ENCODE results near the gene IL20RA. TPM values are rescaled to one million over a fixed set of nuclear protein-coding genes. Genes with fewer than 3 reads are reported as not detected.
"Not testable (repeated sequence)": the region's sequence is repeated elsewhere in the genome, so short reads cannot be mapped to it uniquely, and the experiment has no call there.

IL20RA gene
- total RNA-seq, 1 donor, result 0.43 TPM

DNA sequence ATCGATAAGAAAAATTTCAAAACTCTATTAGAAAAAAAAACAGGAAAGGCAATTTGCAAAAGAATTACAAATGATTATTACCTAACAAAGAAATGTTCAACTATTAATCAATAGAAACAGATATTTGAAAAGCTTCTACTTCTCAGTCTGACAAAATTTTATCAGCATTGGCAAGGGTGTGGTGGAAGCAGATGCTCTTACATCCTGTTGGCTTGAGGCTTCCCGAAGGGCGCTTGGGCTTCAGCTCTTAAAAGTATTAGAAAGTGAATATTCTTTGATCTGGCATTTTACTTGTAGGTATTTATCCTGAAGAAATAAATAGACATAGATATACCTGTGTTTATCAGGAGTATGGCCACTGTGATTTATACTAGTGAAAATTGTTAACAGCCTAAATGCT, 84.0 kb downstream of the IL20RA start:
- no peak overlapping the region for H3K4me3 ChIP-seq (ENCODE audit: low read depth, low read length)
- DNase-seq (ENCODE audit: low read depth), result no peak
- TF ChIP-seq, protein P1, sequence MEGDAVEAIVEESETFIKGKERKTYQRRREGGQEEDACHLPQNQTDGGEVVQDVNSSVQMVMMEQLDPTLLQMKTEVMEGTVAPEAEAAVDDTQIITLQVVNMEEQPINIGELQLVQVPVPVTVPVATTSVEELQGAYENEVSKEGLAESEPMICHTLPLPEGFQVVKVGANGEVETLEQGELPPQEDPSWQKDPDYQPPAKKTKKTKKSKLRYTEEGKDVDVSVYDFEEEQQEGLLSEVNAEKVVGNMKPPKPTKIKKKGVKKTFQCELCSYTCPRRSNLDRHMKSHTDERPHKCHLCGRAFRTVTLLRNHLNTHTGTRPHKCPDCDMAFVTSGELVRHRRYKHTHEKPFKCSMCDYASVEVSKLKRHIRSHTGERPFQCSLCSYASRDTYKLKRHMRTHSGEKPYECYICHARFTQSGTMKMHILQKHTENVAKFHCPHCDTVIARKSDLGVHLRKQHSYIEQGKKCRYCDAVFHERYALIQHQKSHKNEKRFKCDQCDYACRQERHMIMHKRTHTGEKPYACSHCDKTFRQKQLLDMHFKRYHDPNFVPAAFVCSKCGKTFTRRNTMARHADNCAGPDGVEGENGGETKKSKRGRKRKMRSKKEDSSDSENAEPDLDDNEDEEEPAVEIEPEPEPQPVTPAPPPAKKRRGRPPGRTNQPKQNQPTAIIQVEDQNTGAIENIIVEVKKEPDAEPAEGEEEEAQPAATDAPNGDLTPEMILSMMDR (IDR thresholded peaks at IDR 0.05; ENCODE audit: insufficient read depth, low read depth, low read length), result no peak

DNA sequence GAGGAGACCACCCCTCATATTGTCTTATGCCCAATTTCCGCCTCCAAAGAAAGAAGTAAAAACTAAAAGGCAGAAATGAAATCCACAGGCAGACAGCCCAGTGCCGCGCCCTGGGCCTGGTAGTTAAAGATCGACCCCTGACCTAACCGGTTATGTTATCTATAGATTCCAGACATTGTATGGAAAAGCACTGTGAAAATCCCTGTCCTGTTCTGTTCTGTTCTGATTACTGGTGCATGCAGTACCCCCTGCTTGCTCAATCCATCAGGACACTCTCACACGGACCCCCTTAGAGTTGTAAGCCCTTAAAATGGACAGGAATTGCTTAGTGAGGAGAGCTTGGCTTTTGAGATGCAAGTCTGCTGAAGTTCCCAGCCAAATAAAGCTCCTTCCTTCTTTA, 84.8 kb downstream of the IL20RA start:
- H3K4me3 ChIP-seq (ENCODE audit: low read depth, low read length); DNase-seq (ENCODE audit: low read depth): not testable (repeated sequence)

DNA sequence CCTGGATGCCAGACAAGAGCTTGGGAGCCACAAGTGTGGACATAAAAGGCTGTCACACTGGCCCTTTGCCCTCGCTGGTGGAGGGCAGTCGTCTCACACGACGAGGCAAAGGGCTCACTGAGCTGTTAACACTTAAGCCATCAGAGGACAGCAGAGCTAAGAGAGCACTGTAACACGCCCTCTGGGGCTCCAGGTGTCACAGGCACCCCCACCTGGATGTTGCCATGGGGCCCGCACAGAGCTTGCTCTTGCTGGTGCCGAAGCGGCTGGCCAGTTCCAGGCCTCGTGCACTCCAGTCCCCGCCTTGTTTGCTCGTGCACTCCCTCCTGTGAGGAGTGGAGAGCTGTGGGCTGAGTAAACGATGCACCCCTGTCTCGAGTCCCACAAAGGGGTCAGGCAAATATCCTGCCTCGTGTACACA, 85.3 kb downstream of the IL20RA start:
- no peak for DNase-seq (ENCODE audit: low read depth)
- no peak overlapping the region for H3K4me3 ChIP-seq (ENCODE audit: low read depth, low read length)
- TF ChIP-seq, protein P1 (IDR thresholded peaks at IDR 0.05; ENCODE audit: insufficient read depth, low read depth, low read length), result no peak

DNA sequence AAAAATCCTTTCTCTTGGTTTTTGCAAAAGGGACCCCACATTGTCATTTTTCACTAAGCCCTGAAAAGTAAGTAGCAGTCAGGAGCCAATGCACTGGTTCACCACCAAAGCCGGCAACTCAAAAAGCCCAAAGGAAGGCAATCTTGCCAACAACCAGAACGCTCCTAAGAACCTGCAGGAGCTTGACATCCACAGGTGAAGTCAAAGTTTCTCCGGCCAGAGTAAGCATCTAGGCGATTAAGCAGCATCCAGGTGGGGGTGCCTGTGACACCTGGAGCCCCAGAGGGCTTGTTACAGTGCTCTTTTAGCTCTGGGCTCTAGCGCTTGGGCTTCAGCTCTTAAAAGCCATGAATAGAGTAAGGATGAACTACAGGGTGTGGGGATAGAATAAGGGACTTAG, 86.6 kb downstream of the IL20RA start:
- TF ChIP-seq, protein P1 (IDR thresholded peaks at IDR 0.05; ENCODE audit: insufficient read depth, low read depth, low read length), result no peak
- no peak overlapping the region for H3K4me3 ChIP-seq (ENCODE audit: low read depth, low read length)
- DNase-seq (ENCODE audit: low read depth), result no peak

DNA sequence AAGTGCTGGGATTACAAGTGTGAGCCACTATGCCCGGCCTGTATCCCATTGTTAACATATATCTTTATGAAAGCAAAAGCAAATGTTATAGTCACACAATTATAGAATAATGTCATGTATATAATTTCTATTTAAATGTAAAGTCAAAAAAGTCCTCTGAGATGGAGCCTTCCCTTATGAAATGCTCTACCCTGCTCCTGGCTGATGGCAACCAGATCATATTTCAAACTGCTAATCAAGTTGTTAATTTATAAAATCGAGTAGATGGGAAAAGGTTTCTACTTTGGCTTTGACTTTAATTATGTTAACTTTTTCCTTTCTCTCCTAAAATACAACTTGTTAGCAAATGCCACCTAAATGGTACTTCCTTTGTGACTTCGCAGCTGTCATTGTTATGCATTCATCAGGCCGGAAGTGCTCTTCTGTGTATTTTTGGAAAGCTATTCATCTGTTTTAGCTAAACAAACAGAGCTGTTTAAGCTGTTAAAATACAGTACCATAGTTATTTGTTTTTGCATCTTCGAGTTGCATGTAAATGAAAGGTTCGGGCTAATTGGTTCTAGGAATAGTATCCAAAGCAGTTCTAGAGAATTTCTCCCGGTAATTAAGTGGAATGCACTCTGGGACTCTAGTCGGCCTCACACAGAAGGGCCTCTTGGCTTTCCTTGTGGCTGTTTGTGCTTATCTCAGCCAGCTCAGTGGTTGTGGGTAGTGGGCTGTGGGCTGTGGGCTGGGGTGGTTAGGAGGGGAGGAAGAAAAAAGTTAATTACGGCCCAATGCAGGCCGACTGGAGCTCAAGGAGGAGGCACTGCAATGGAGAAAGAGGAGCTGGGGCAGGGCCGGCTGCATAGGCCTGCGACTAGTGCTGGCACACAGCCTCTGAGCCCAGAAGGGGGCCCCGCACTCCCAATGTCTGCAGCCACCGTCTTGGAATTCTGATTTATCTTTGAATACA, 87.9 kb downstream of the IL20RA start:
- DNase-seq (ENCODE audit: low read depth), result no peak
- TF ChIP-seq, protein P1 (IDR thresholded peaks at IDR 0.05; ENCODE audit: insufficient read depth, low read depth, low read length), result no peak
- no peak overlapping the region for H3K4me3 ChIP-seq (ENCODE audit: low read depth, low read length)

DNA sequence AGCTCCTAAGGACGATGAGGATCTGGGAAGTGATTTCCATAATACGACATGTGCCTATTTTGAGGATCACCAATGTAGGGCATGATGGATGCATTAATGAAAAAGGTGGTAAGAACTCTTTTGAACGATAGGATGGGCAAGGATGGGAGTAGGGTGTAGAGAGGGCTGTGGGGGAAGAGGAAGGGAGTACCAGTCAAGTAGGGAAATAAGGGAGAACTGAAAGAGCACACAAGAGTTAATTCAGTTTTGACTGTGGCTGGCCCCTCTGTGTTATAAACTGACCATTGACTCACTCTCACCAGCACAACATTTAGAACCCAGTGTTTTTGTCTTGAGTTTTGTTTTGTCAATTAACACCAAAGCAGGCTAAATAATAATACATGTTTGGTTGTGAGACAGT, 89.6 kb downstream of the IL20RA start:
- no peak overlapping the region for H3K4me3 ChIP-seq (ENCODE audit: low read depth, low read length)
- no peak for DNase-seq (ENCODE audit: low read depth)
- TF ChIP-seq, protein P1 (IDR thresholded peaks at IDR 0.05; ENCODE audit: insufficient read depth, low read depth, low read length), result no peak

DNA sequence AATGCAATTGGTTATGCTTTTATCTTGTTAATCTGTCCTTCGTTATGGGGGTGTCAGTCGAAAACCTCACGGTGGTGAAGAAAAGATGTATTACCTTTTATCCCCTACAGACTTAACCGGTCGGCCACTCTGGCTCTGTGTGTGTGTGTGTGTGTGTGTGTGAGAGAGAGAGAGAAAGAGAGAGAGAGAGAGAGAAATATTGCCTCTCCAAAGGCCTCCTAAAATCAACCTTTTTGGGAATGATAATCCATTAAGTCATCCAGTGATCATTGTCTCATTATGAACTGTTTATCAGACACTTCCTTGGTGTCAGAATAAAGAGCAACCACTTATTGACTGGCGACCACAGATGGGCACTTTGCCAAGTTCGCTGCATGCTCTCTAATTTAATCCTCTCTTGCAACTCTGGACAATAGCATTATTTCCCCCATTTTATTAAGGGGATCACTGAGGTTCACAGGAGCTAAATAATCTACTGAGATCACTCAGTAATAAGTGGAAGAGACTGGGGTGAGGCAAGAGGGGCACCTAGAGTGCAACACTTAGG, 92.0 kb downstream of the IL20RA start:
- TF ChIP-seq, protein P1 (IDR thresholded peaks at IDR 0.05; ENCODE audit: insufficient read depth, low read depth, low read length), result no peak
- no peak for DNase-seq (ENCODE audit: low read depth)
- H3K4me3 ChIP-seq (ENCODE audit: low read depth, low read length), result no peak overlapping the region

Measured in fibroblast of villous mesenchyme (primary cell).